IPS-18c (cell line): ENCODE measurements around the gene JUN.

ENCODE experiments used
- H3K4me3 ChIP-seq: 2 replicates; pipeline ENCODE4 v1.7.0; 2013; ENCODE audit warnings: low read depth, mild to moderate bottlenecking, low read length, moderate library complexity; ENCODE audit not compliant: insufficient read depth
- H3K9me3 ChIP-seq: one replicate; pipeline ENCODE4 v1.6.1; 2013; ENCODE audit warnings: mild to moderate bottlenecking, low read length, moderate library complexity; ENCODE audit not compliant: control insufficient read depth, insufficient read depth

Gene JUN

GRCh38 chr1:58789996-58790660, 6.3 kb upstream of the JUN start:
- H3K9me3 ChIP-seq: no peaks in the 10 kb centered on the region
- no peak overlapping the region for H3K4me3 ChIP-seq

- no peak overlapping the region for H3K4me3 ChIP-seq
These were observed 5.5 kb upstream of the JUN start for GRCh38 chr1:58789322-58789856.

GRCh38 chr1:58788259-58788658, 4.4 kb upstream of the JUN start:
- no peak overlapping the region for H3K4me3 ChIP-seq

More at GRCh38 chr1:58789322-58789856, 5.5 kb upstream of the JUN start:
- H3K9me3 ChIP-seq: no peaks in the 10 kb centered on the region

GRCh38 chr1:58786927-58787245, 3.0 kb upstream of the JUN start:
- Histone ChIP-seq H3K4me3 (no peak overlapping the region), H3K9me3 (no peaks in the 10 kb centered on the region)

More at GRCh38 chr1:58788259-58788658, 4.4 kb upstream of the JUN start:
- no peaks in the 10 kb centered on the region for H3K9me3 ChIP-seq

- Histone ChIP-seq H3K9me3 (no peaks in the 10 kb centered on the region), H3K4me3 (no peak overlapping the region)
These were observed 2.5 kb upstream of the JUN start for GRCh38 chr1:58786184-58786926.

- peak overlapping the region; percentile 73 for H3K4me3 ChIP-seq
- no peaks in the 10 kb centered on the region for H3K9me3 ChIP-seq
These were observed 1.7 kb upstream of the JUN start for GRCh38 chr1:58785442-58786058.

GRCh38 chr1:58784758-58785441, 1.1 kb upstream of the JUN start:
- Histone ChIP-seq H3K4me3 (peak overlapping the region; percentile 73), H3K9me3 (no peaks in the 10 kb centered on the region)

GRCh38 chr1:58783090-58783992, 506 bp downstream of the JUN start:
- peak overlapping the region; percentile 77 for H3K4me3 ChIP-seq
- no peaks in the 10 kb centered on the region for H3K9me3 ChIP-seq

- peak overlapping the region; percentile 77 for H3K4me3 ChIP-seq
- no peaks in the 10 kb centered on the region for H3K9me3 ChIP-seq
These were observed 1.4 kb downstream of the JUN start for GRCh38 chr1:58782178-58783089.

GRCh38 chr1:58781541-58782177, 2.2 kb downstream of the JUN start:
- Histone ChIP-seq H3K4me3 (peak overlapping the region; percentile 77), H3K9me3 (no peaks in the 10 kb centered on the region)

- no peaks in the 10 kb centered on the region for H3K9me3 ChIP-seq
- H3K4me3 ChIP-seq: peak overlapping the region; percentile 77
These were observed 2.9 kb downstream of the JUN start for GRCh38 chr1:58780836-58781452.

- H3K4me3 ChIP-seq: no peak overlapping the region
- no peaks in the 10 kb centered on the region for H3K9me3 ChIP-seq
These were observed 3.4 kb downstream of the JUN start for GRCh38 chr1:58780411-58780810.

GRCh38 chr1:58779801-58780382, 4.0 kb downstream of the JUN start:
- no peak overlapping the region for H3K4me3 ChIP-seq
- no peaks in the 10 kb centered on the region for H3K9me3 ChIP-seq

- Histone ChIP-seq H3K4me3 (no peak overlapping the region), H3K9me3 (no peaks in the 10 kb centered on the region)
These were observed 4.6 kb downstream of the JUN start for GRCh38 chr1:58779059-58779754.
